Activated CD4-positive, alpha-beta T cell treated with anti-CD3 and anti-CD28 coated beads, Interleukin-2, amount 10 ng/mL, durations not matched to agents 24 days and 14 days (primary cell): ENCODE data around the gene BCL7A. TPM values are rescaled to one million over a fixed set of nuclear protein-coding genes. Genes with fewer than 3 reads are reported as not detected.
"Not testable (repeated sequence)": the region's sequence is repeated elsewhere in the genome, so short reads cannot be mapped to it uniquely, and the experiment has no call there.

ENCODE experiments used
- DNase-seq: peaks from one replicate; pipeline ENCODE4 v3.0.0; 2022
- H3K27ac Mint-ChIP-seq: one replicate; pipeline ENCODE4 v1.8.0; 2022; ENCODE audit warnings: mild to moderate bottlenecking, mixed read lengths
- H3K27me3 Mint-ChIP-seq: one replicate; pipeline ENCODE4 v1.8.0; 2022; ENCODE audit warnings: mixed read lengths
- H3K36me3 Mint-ChIP-seq: one replicate; pipeline ENCODE4 v1.8.0; 2022; ENCODE audit warnings: low read depth, mild to moderate bottlenecking, mixed read lengths
- H3K4me1 Mint-ChIP-seq: one replicate; pipeline ENCODE4 v1.8.0; 2021; ENCODE audit warnings: mixed read lengths
- H3K4me3 Mint-ChIP-seq: one replicate; pipeline ENCODE4 v1.8.0; 2022; ENCODE audit warnings: mild to moderate bottlenecking, moderate library complexity, mixed read lengths
- H3K9me3 Mint-ChIP-seq: one replicate; pipeline ENCODE4 v1.8.0; 2021; ENCODE audit warnings: mixed read lengths
- intact Hi-C: fragments of 100-400 bp; cut with micrococcal nuclease; formaldehyde crosslinking; loops from one replicate; pipeline ENCODE4 v1.15.1; 2023
- total RNA-seq: library from RNA; stranded (reverse); gene quantifications from 2 replicates; pipeline ENCODE4 v1.2.3, GENCODE V29; 2022

Gene BCL7A
- total RNA-seq, 1 donor from 2014 or later, result 9.3 TPM

DNA sequence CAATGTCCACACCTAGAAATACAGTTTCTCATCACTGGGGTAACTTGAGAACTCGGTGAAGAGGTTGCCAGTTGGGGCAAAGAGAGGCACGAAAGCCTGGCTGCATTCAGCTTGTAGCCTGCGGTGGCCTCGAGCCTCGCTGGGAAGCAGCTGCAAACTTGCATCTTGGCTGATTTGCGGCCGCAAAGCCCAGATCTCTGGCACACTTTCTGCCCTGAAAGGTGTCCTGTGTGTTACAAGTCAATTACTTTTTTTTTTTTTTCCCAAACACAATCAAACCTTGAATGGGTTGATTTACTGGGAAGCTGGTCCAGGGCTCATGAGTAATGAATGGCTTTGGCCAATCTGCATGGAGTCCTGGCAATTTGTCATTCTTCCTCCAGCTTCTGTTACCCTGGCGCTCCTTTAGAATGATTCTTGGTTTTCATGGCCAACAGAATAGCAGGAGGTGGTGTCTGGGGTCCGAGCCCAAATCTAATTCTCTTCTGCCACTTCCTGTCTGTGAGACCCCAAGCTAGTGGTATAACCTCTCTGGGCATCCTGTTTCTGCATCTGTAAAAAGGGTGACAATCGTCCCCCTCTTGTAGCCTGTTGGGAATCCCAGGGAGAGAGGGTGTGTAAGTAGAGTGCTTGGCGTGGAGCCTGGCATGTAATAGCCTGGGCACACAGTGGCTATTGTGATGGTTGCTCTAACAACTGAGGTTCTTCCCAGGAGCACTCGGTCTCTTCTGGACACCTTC is 6.7 kb downstream of the BCL7A start:
- Mint-ChIP-seq H3K4me1 (peaks cover 4% of the 10 kb centered on the region), H3K36me3 (no peaks in the 10 kb centered on the region), H3K27me3 (peaks cover 2% of the 10 kb centered on the region), H3K9me3 (no peaks in the 10 kb centered on the region), H3K27ac (no peak overlapping the region), H3K4me3 (no peak overlapping the region)
- no peak for DNase-seq
- intact Hi-C loops, result no loop called here

DNA sequence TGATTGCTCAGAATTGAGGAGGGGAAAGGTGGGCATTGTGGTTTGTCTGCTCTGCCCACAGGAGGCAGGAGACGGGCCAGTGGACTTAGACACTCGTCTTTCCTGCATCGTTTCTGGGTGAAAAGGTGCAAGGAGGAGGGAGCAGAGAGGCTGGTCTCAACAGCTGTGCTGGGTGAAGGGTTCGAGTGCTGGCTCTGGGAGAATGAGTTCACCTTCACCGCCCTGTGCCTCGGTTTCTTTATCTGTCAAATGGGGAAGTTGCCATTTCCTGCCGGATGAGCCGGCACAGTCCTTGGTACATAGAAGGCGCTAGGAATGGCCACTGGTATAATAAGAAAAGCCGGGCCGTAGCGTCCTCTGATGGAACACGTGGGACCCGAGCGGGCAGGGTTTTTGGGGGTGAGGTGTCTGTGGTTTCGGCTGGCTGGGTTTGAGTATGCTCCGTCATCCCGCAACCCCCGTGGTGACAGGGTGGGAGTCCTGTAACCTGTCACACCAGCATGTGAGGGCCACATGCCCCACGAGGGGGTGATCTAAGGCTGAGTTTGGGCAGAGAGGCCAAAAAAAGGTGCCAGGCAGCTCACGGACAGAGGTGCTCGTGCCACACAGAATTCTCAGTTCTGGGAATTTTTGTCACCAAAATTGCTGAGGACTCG is 7.3 kb downstream of the BCL7A start:
- Mint-ChIP-seq H3K36me3 (peaks cover 2% of the 10 kb centered on the region), H3K27ac (no peak overlapping the region), H3K4me3 (no peak overlapping the region), H3K27me3 (no peaks in the 10 kb centered on the region), H3K4me1 (peaks cover 1% of the 10 kb centered on the region), H3K9me3 (no peaks in the 10 kb centered on the region)
- intact Hi-C loops, result no loop called here
- DNase-seq, result no peak

DNA sequence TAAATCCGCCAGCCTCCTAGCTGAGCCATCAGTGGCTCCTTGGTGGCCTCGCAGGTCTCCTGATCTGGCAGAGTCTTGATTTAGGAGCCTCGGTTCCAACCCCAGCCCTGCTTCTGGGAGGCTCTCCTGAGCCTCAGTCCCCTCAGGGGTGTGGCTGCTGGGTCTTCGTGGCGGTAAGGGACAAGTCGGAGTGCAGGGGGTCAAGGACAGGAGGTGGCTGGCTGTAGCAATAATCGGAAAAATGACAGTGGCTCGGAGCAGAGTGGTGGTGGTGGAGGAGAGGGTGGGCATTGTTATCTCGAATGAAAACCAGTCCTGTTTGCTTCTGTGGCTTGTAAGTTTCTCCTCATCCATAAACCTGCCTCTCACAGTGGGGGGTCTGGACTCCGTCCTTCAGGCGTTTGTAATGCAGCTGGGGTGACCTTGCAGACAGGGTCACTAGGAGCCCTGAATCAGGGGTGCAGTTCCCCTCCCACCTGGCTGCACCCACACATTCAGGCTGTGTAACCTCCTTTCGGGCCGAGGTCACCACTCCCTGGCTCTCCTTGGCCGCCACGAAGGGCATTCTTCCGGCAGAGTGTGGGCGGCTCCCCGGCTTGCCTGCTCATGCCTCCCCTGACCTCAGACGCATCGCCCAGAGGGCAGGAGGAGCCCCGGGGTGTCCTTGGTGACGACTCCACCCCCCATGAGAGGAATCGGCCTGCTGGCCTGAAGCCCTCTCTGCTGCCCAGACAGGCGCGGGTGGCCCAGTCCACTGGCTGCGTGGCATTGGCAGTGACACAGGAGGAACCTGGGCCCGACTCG is 8.1 kb downstream of the BCL7A start:
- Mint-ChIP-seq H3K36me3 (peaks cover 2% of the 10 kb centered on the region), H3K27ac (no peak overlapping the region), H3K27me3 (no peaks in the 10 kb centered on the region), H3K9me3 (no peaks in the 10 kb centered on the region), H3K4me3 (no peak overlapping the region), H3K4me1 (peaks cover 1% of the 10 kb centered on the region)
- intact Hi-C loops, result no loop called here
- DNase-seq, result no peak

DNA sequence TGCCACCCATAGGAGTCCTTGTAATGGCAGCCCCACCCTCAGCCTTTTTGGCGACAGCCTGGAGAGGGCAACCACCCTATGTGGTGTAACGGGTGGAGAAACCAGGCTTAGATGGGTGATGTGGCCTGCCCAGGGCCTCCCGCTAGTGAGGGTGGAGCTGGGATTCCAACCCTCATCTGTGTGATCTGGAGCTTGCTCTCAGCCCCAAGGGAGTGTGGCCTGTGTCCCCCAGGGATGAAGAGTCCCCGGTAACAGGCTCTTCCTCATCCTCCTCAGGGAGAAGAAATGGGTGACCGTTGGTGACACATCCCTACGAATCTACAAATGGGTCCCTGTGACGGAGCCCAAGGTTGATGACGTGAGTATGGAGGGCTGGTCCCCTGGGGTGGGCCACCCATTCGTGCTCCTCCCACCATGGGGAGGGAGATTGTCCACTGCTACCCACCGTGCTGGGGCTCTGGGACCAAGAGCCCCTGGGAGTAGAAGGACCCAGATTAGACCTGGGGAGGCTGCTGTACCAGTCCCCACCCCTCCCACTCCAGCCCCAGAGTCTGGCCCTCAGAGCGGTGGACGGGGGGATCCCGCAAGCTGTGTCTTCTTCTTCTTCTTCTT is 8.8 kb downstream of the BCL7A start:
- intact Hi-C loops, result no loop called here
- no peaks in the 10 kb centered on the region for H3K27me3 Mint-ChIP-seq
- H3K4me3 Mint-ChIP-seq, result no peak overlapping the region
- H3K9me3 Mint-ChIP-seq, result no peaks in the 10 kb centered on the region
- peaks cover 2% of the 10 kb centered on the region for H3K36me3 Mint-ChIP-seq
- H3K4me1 Mint-ChIP-seq, result peaks cover 1% of the 10 kb centered on the region
- H3K27ac Mint-ChIP-seq, result no peak overlapping the region
- DNase-seq, result no peak

DNA sequence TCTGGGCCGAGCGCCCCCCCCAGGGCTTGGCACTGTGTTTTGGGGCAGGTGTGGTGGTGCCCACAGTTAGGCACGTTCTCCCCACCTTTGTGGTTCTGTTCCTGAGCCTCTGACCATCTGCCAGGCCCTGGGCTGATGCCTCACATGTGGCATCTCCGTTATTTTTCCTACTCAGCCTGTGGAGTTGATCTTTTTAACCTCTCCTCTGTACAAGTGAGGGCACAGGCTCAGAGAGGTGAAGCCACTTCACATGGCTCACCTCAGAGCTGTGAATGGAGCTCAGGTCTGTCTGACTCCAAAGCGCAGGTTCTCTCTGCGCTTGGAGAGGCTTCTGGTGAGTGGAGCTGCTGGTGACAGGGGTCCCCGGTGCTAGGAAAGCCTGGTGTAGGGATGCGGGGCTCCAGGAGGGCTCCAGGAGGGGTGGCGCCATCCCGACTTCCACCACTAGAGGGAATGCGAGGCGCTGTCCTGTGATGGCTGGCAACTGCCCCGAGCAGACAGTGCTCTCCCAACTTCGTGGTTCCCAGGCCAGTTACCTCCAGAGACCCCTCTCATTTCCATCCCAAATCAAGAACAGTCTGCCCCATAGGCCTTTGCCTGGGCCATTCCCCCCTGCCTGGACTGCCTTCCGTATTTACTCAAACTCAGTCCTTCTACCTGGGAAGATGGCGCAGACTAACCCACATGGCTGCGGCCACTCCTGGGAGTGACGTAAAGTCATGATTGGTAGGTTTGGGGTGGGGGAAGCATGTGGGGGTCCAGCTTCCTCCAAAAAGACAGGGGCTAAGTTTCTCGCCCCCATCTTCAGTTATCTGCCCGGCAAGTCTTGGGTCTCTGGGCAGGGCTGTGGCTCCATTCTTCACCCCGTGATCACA is 9.9 kb downstream of the BCL7A start:
- no peak overlapping the region for H3K4me3 Mint-ChIP-seq
- peaks cover 2% of the 10 kb centered on the region for H3K36me3 Mint-ChIP-seq
- intact Hi-C loops, result no loop called here
- peak; percentile 86 for DNase-seq
- H3K9me3 Mint-ChIP-seq, result no peaks in the 10 kb centered on the region
- peaks cover 1% of the 10 kb centered on the region for H3K4me1 Mint-ChIP-seq
- no peaks in the 10 kb centered on the region for H3K27me3 Mint-ChIP-seq
- no peak overlapping the region for H3K27ac Mint-ChIP-seq

DNA sequence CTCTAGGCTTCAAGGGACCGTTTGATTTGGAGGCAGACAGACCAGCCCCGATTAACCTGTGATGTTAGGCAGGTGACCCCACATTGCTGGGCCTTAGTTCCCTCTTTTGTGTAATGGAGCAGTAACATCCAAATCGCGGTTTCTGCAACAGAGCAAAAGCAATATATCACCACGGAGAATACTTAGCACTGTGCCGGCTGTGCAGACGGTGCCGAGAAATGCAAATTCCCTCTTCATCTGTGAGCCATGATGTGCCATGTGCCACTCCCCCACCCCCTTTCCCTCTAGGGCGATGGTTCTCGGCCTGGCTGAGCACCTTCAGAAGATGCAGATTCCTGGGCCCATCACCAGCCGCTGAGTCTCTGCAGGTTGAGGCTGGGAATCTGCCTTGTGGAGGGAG is 10.9 kb downstream of the BCL7A start:
- no peaks in the 10 kb centered on the region for H3K9me3 Mint-ChIP-seq
- H3K4me3 Mint-ChIP-seq, result no peak overlapping the region
- no peak for DNase-seq
- H3K27me3 Mint-ChIP-seq, result no peaks in the 10 kb centered on the region
- no peak overlapping the region for H3K27ac Mint-ChIP-seq
- intact Hi-C loops, result no loop called here
- H3K36me3 Mint-ChIP-seq, result peaks cover 2% of the 10 kb centered on the region
- peaks cover 1% of the 10 kb centered on the region for H3K4me1 Mint-ChIP-seq

DNA sequence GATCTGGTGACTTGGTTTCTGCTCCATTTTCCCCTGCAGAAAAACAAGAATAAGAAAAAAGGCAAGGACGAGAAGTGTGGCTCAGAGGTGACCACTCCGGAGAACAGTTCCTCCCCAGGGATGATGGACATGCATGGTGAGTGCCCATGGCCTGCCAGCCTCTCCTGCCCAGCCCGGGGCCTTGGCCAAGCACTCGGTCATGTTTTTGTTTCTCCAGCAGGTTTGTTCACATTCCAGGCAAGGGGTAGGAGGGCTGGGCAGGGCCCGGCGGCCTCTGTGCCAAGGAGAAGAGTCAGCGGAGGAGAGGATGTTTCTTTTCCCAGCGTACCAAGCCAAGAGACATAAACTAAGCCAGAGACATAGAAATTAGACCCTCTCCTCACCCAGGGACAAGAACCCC is 13.6 kb downstream of the BCL7A start:
- DNase-seq, result no peak
- H3K36me3 Mint-ChIP-seq, result peaks cover 2% of the 10 kb centered on the region
- intact Hi-C loops, result no loop called here

DNA sequence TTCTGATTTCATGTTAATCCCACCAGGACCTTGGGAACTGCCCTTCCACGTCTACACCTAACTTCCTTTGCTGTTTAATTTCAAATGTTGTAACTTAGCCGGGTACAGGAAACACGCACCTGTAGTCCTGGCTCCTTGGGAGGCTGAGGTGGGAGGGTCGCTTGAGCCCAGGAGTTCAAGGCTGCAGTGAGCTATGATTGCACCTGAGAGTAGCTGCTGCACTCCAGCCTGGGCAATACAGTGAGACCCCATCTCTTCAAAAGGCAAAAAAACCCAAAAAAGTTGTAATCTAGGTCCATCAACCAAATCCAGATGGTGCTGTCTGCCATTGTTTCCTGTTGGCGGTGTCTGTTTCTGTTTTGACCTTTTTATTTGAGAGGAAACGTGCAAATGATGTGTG is 14.5 kb downstream of the BCL7A start:
- H3K36me3 Mint-ChIP-seq, result peaks cover 2% of the 10 kb centered on the region
- intact Hi-C loops, result no loop called here
- no peaks in the 10 kb centered on the region for H3K9me3 Mint-ChIP-seq
- H3K27ac Mint-ChIP-seq, result no peak overlapping the region
- no peaks in the 10 kb centered on the region for H3K4me1 Mint-ChIP-seq
- H3K4me3 Mint-ChIP-seq, result no peak overlapping the region
- H3K27me3 Mint-ChIP-seq, result no peaks in the 10 kb centered on the region
- no peak for DNase-seq

More for the DNA sequence above, 13.6 kb downstream of the BCL7A start:
- no peaks in the 10 kb centered on the region for H3K4me1 Mint-ChIP-seq
- H3K4me3 Mint-ChIP-seq, result no peak overlapping the region
- H3K27me3 Mint-ChIP-seq, result no peaks in the 10 kb centered on the region
- H3K27ac Mint-ChIP-seq, result no peak overlapping the region
- H3K9me3 Mint-ChIP-seq, result no peaks in the 10 kb centered on the region

DNA sequence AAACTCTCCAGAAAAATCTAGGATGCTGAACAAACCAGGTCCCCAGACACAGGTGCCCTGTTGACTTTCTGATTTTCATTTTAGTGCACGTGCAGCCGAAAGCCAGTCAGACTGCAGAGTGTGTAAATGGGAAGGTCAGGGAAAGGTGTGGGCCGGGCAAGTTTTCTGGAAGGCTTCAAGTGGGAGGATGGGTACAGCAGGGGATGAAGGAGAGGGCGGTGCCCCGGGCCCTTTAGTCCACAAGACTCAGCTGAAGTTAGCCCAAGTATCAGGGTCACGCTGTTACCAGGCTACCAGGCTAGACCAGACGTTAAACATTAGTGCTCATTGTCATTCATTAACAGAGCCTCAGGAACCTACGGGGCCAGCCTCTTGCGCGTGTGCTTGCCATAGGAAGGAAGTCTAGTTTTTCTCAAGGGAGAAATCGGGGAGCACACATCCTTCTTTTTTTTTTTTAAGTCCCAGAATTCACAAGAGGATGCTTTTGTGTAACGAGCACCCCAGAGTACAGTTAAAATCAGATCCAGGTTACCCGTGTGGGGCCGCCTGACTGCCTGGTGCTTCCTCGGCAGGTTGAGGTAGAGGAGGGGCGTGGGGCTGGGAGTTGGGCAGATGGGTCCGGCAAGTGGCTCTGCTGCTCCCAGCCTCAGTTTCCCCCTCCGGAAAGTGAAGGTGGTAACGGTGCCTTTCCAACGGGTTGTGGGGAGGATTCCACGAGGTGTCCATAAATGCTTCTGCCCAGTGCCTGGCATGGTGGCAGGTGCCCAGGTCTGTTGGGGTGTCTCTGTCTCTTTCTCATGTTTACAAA is 19.1 kb downstream of the BCL7A start:
- intact Hi-C loops, result no loop called here
- Mint-ChIP-seq H3K27ac (no peak overlapping the region), H3K27me3 (no peaks in the 10 kb centered on the region), H3K36me3 (peaks cover 4% of the 10 kb centered on the region), H3K4me1 (no peaks in the 10 kb centered on the region), H3K9me3 (no peaks in the 10 kb centered on the region), H3K4me3 (no peak overlapping the region)
- DNase-seq, result no peak

DNA sequence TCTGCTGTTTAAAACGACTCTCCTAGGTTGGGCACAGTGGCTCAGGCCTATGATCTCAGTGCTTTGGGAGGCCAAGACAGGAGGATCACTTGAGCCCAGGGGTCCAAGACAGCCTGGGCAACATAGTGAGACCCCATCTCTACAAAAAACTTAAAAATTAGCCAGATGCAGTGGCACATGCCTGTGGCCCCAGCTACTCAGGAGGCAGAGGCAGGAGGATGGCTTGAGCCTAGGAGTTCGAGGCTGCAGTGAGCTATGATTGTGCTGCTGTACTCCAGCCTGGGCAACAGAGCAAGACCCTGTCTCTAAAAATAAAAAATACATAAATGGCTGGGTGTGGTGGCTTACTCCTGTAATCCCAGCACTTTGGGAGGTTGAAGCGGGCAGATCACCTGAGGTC is 19.8 kb downstream of the BCL7A start:
- H3K4me3 Mint-ChIP-seq, H3K9me3 Mint-ChIP-seq, H3K4me1 Mint-ChIP-seq, H3K27me3 Mint-ChIP-seq, H3K36me3 Mint-ChIP-seq, DNase-seq, intact Hi-C loops, H3K27ac Mint-ChIP-seq: not testable (repeated sequence)

DNA sequence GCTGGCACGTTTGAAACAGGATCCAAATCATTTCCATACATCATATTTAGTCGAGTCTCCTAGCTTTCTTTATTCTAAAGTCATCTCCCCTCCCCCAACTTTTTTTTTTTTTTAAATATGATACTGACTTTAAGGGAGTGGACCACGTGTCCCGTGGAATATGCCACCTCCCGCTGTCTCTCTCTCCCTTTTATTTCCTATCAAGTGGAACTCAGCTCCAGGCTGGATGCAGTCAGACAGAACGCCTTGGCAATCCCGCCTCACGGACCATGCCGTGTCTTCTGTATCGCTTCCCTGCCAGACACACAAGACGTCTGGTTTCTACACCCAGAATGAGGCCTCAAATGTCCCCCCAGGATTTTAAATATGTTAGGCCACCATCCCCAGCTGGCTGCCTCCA is 21.2 kb downstream of the BCL7A start:
- no peaks in the 10 kb centered on the region for H3K4me1 Mint-ChIP-seq
- H3K4me3 Mint-ChIP-seq, result no peak overlapping the region
- intact Hi-C loops, result no loop called here
- H3K27ac Mint-ChIP-seq, result no peak overlapping the region
- DNase-seq, result no peak
- H3K36me3 Mint-ChIP-seq, result peaks cover 4% of the 10 kb centered on the region
- H3K9me3 Mint-ChIP-seq, result no peaks in the 10 kb centered on the region
- no peaks in the 10 kb centered on the region for H3K27me3 Mint-ChIP-seq

DNA sequence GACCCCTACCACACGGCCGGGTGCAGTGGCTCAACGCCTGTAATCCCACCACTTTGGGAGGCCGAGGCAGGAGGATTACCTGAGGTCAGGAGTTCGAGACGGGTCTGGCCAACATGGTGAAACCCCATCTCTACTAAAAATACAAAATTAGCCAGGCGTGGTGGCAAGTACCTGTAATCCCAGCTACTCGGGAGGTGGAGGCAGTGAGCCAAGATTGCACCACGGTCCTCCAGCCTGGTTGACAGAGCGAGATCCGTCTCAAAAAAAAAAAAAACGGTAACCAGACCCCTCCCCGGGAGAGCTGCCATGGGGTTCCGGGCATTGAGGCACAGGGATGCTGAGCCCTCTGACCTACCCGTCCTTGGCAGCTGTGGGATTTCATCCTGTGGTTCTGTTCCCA is 21.8 kb downstream of the BCL7A start:
- Mint-ChIP-seq H3K9me3 (no peaks in the 10 kb centered on the region), H3K27me3 (no peaks in the 10 kb centered on the region), H3K4me1 (no peaks in the 10 kb centered on the region), H3K27ac (no peak overlapping the region), H3K4me3 (no peak overlapping the region), H3K36me3 (peaks cover 4% of the 10 kb centered on the region)
- no peak for DNase-seq
- intact Hi-C loops, result no loop called here

DNA sequence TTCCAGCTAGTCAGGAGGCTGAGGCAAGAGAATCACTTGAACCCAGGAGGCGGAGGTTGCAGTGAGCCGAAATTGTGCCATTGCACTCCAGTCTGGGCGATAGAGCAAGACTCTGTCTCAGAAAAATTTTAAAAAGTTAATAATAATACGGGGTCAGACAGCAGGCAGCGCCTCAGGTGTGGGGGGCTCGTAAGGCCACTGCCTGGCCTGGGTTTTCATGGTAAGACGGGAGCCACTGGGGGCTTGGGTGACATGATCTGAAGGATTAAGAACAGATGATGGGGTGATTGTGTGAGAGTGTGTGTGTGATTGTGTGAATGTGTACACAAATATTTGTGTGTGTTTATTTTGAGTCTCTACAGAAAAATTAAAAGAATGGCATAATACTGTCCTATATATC is 23.6 kb downstream of the BCL7A start:
- Mint-ChIP-seq H3K4me1 (no peaks in the 10 kb centered on the region), H3K4me3 (no peak overlapping the region), H3K27ac (no peak overlapping the region), H3K9me3 (no peaks in the 10 kb centered on the region), H3K36me3 (peaks cover 4% of the 10 kb centered on the region), H3K27me3 (no peaks in the 10 kb centered on the region)
- intact Hi-C loops, result no loop called here
- no peak for DNase-seq
